Measurements from ENCODE around the gene PHTF1.
"Not testable (repeated sequence)": the region's sequence is repeated elsewhere in the genome, so short reads cannot be mapped to it uniquely, and the experiment has no call there.

The PHTF1 gene

GRCh38 chr1:113779542-113779941 is 20.3 kb upstream of the PHTF1 start:
- no peak for DNase-seq (ENCODE audit: low read depth in 1 of 2, low spot score in 1 of 2)

- no peak for DNase-seq (ENCODE audit: low read depth in 1 of 2, low spot score in 1 of 2)
Observed at GRCh38 chr1:113777561-113777960, 18.3 kb upstream of the PHTF1 start.

- DNase-seq (ENCODE audit: low read depth in 1 of 2, low spot score in 1 of 2) = no peak
Observed at GRCh38 chr1:113770031-113770430, 10.7 kb upstream of the PHTF1 start.

- DNase-seq (ENCODE audit: low read depth in 1 of 2, low spot score in 1 of 2) = no peak
Observed at GRCh38 chr1:113769601-113769970, 10.3 kb upstream of the PHTF1 start.

GRCh38 chr1:113768916-113769600 is 9.8 kb upstream of the PHTF1 start:
- no peak for DNase-seq (ENCODE audit: low read depth in 1 of 2, low spot score in 1 of 2)

GRCh38 chr1:113765306-113766230 is 6.3 kb upstream of the PHTF1 start:
- no peak for DNase-seq (ENCODE audit: low read depth in 1 of 2, low spot score in 1 of 2)

- no peak for DNase-seq (ENCODE audit: low read depth in 1 of 2, low spot score in 1 of 2)
Observed at GRCh38 chr1:113763661-113764060, 4.4 kb upstream of the PHTF1 start.

GRCh38 chr1:113761937-113762336 is 2.7 kb upstream of the PHTF1 start:
- DNase-seq (ENCODE audit: low read depth in 1 of 2, low spot score in 1 of 2) = no peak

- DNase-seq (ENCODE audit: low read depth in 1 of 2, low spot score in 1 of 2) = no peak
Observed at GRCh38 chr1:113760102-113761080, 1.1 kb upstream of the PHTF1 start.

GRCh38 chr1:113758631-113759332 is 504 bp downstream of the PHTF1 start:
- peak; percentile 10 to 40 for DNase-seq (ENCODE audit: low read depth in 1 of 2, low spot score in 1 of 2)

GRCh38 chr1:113756461-113756860 is 2.8 kb downstream of the PHTF1 start:
- no peak for DNase-seq (ENCODE audit: low read depth in 1 of 2, low spot score in 1 of 2)

GRCh38 chr1:113753333-113753732 is 6.0 kb downstream of the PHTF1 start:
- DNase-seq (ENCODE audit: low read depth in 1 of 2, low spot score in 1 of 2) = not testable (repeated sequence)

GRCh38 chr1:113751516-113751915 is 7.8 kb downstream of the PHTF1 start:
- DNase-seq (ENCODE audit: low read depth in 1 of 2, low spot score in 1 of 2) = no peak

- DNase-seq (ENCODE audit: low read depth in 1 of 2, low spot score in 1 of 2) = no peak
Observed at GRCh38 chr1:113751114-113751513, 8.2 kb downstream of the PHTF1 start.

GRCh38 chr1:113749402-113749801 is 9.9 kb downstream of the PHTF1 start:
- DNase-seq (ENCODE audit: low read depth in 1 of 2, low spot score in 1 of 2) = no peak

GRCh38 chr1:113747376-113747775 is 11.9 kb downstream of the PHTF1 start:
- DNase-seq (ENCODE audit: low read depth in 1 of 2, low spot score in 1 of 2) = no peak

GRCh38 chr1:113745425-113745824 is 13.9 kb downstream of the PHTF1 start:
- no peak for DNase-seq (ENCODE audit: low read depth in 1 of 2, low spot score in 1 of 2)

GRCh38 chr1:113744114-113744513 is 15.2 kb downstream of the PHTF1 start:
- DNase-seq (ENCODE audit: low read depth in 1 of 2, low spot score in 1 of 2) = no peak

GRCh38 chr1:113742515-113742914 is 16.8 kb downstream of the PHTF1 start:
- DNase-seq (ENCODE audit: low read depth in 1 of 2, low spot score in 1 of 2) = no peak

GRCh38 chr1:113734357-113735055 is 24.8 kb downstream of the PHTF1 start:
- DNase-seq (ENCODE audit: low read depth in 1 of 2, low spot score in 1 of 2) = no peak
